NCI-H226 (cell line): ENCODE results near the gene SLC35F3.
"Not testable (repeated sequence)": the region's sequence is repeated elsewhere in the genome, so short reads cannot be mapped to it uniquely, and the experiment has no call there.

Experiments used
- DNase-seq: peaks from one replicate; pipeline ENCODE4 v3.0.0-alpha.2; 2015

SLC35F3 gene

GRCh38 chr1:234152344-234152743 lies 247.9 kb downstream of the SLC35F3 start:
- not testable (repeated sequence) for DNase-seq

- peak; percentile 46 for DNase-seq
Observed at GRCh38 chr1:234154320-234155251, 250.1 kb downstream of the SLC35F3 start.

GRCh38 chr1:234162661-234163060 lies 258.2 kb downstream of the SLC35F3 start:
- DNase-seq, result no peak

- DNase-seq, result no peak
Observed at GRCh38 chr1:234163267-234163919, 258.9 kb downstream of the SLC35F3 start.

- no peak for DNase-seq
Observed at GRCh38 chr1:234164098-234164709, 259.7 kb downstream of the SLC35F3 start.

- DNase-seq, result no peak
Observed at GRCh38 chr1:234168061-234168724, 263.7 kb downstream of the SLC35F3 start.

GRCh38 chr1:234169161-234169849 lies 264.8 kb downstream of the SLC35F3 start:
- DNase-seq, result no peak

- no peak for DNase-seq
Observed at GRCh38 chr1:234170067-234170466, 265.6 kb downstream of the SLC35F3 start.

GRCh38 chr1:234170622-234171021 lies 266.1 kb downstream of the SLC35F3 start:
- DNase-seq, result no peak

GRCh38 chr1:234173968-234174367 lies 269.5 kb downstream of the SLC35F3 start:
- DNase-seq, result no peak

- DNase-seq, result no peak
Observed at GRCh38 chr1:234175363-234175762, 270.9 kb downstream of the SLC35F3 start.

GRCh38 chr1:234176000-234176399 lies 271.5 kb downstream of the SLC35F3 start:
- DNase-seq, result no peak

- not testable (repeated sequence) for DNase-seq
Observed at GRCh38 chr1:234176847-234177246, 272.4 kb downstream of the SLC35F3 start.

- DNase-seq, result no peak
Observed at GRCh38 chr1:234185438-234185837, 281.0 kb downstream of the SLC35F3 start.

- DNase-seq, result peak; percentile 86
Observed at GRCh38 chr1:234186037-234186688, 281.7 kb downstream of the SLC35F3 start.

- no peak for DNase-seq
Observed at GRCh38 chr1:234188454-234188792, 283.9 kb downstream of the SLC35F3 start.

GRCh38 chr1:234197839-234198238 lies 293.4 kb downstream of the SLC35F3 start:
- DNase-seq, result no peak

GRCh38 chr1:234199476-234200127 lies 295.1 kb downstream of the SLC35F3 start:
- peak; percentile 26 for DNase-seq

- DNase-seq, result no peak
Observed at GRCh38 chr1:234200566-234200965, 296.1 kb downstream of the SLC35F3 start.

- no peak for DNase-seq
Observed at GRCh38 chr1:234201600-234201999, 297.1 kb downstream of the SLC35F3 start.

GRCh38 chr1:234205966-234206365 lies 301.5 kb downstream of the SLC35F3 start:
- DNase-seq, result no peak
